A549 (cell line): Measurements from ENCODE around the gene YKT6. TPM values are rescaled to one million over a fixed set of nuclear protein-coding genes. Genes with fewer than 3 reads are reported as not detected.

Source experiments
- ATAC-seq, 2 experiments: fragments of 200-7000 bp in 1 of 2; fragments of >200 bp in 1 of 2; cut with Nextera tagmentation in 1 of 2; cut with Tn5 transposase in 1 of 2; 3 replicates each; pipeline versions ENCODE4 v1.8.0 to v1.9.1; 2018 to 2020; ENCODE audit warnings: mild to moderate bottlenecking in 1 of 2, moderate library complexity in 1 of 2
- CTCF ChIA-PET: fragments of 300-600 bp; sonication (Branson Sonifier 250); formaldehyde crosslinking; extraction: SDS; loops from one replicate; lab custom pipeline; 2021; ENCODE audit warnings: antibody characterized with exemption, inconsistent platforms; lab: Yijun Ruan, JAX
- POLR2A ChIA-PET: fragments of 350-600 bp; formaldehyde crosslinking; extraction: SDS; loops from one replicate; lab custom pipeline; 2021; ENCODE audit warnings: antibody characterized with exemption, inconsistent platforms; lab: Yijun Ruan, JAX
- DNase-seq, 2 experiments: peaks; one replicate each; pipeline versions ENCODE4 v3.0.0 to v3.0.0-alpha.2; 2011 to 2016; ENCODE audit warnings: low read depth in 1 of 2, low spot score in 1 of 2
- FAIRE-seq: peaks from 2 replicates; lab custom pipeline; 2011; peaks lifted over from hg19 to GRCh38; lab: Jason Lieb, UNC
- H3K27ac ChIP-seq, 2 experiments: fragments of >200 bp; sonication (Bioruptor Twin); formaldehyde crosslinking; 3 replicates each; pipeline ENCODE4 v1.5.1; 2016 to 2017
- H3K4me1 ChIP-seq: fragments of >200 bp; sonication (Bioruptor Twin); formaldehyde crosslinking; 3 replicates; pipeline ENCODE4 v1.6.1; 2016
- H3K4me2 ChIP-seq: fragments of >200 bp; sonication (Bioruptor Twin); formaldehyde crosslinking; 3 replicates; pipeline ENCODE4 v1.6.1; 2016
- H3K4me3 ChIP-seq: fragments of >200 bp; sonication (Bioruptor Twin); formaldehyde crosslinking; 3 replicates; pipeline ENCODE4 v1.5.1; 2016
- H3K9me3 ChIP-seq: fragments of >200 bp; sonication (Bioruptor Twin); formaldehyde crosslinking; 3 replicates; pipeline ENCODE4 v1.6.1; 2016
- BHLHE40 ChIP-seq: IDR thresholded peaks from 2 replicates; pipeline ENCODE4 v1.6.1; 2012; ENCODE audit warnings: low read depth, low read length, inconsistent platforms
- CBX2 ChIP-seq: fragments of 200-600 bp; sonication (generic); IDR thresholded peaks from 2 replicates; pipeline ENCODE4 v1.6.1; 2016; ENCODE audit warnings: low read depth, mild to moderate bottlenecking, borderline replicate concordance
- CEBPB ChIP-seq, 2 experiments: fragments of >200 bp in 1 of 2; sonication (Bioruptor Twin) in 1 of 2; formaldehyde crosslinking in 1 of 2; IDR thresholded peaks; 2 replicates each; pipeline ENCODE4 v1.6.1; 2012 to 2016
- CHD2 ChIP-seq: fragments of 150-350 bp; IDR thresholded peaks from 2 replicates; pipeline ENCODE4 v1.6.1; 2014; ENCODE audit warnings: low read length; ENCODE audit not compliant: partially characterized antibody
- EHMT2 ChIP-seq: fragments of 200-600 bp; sonication (generic); IDR thresholded peaks from 2 replicates; pipeline ENCODE4 v1.6.1; 2016; ENCODE audit warnings: antibody characterized with exemption, low read depth, mild to moderate bottlenecking, moderate library complexity
- ELK1 ChIP-seq: fragments of 150-350 bp; IDR thresholded peaks from 2 replicates; pipeline ENCODE4 v1.6.1; 2014; ENCODE audit warnings: low read depth, mild to moderate bottlenecking, low read length
- FOXS1 ChIP-seq: fragments of 250-450 bp; sonication (Bioruptor Pico); IDR thresholded peaks from 2 replicates; pipeline ENCODE4 v1.5.0; 2020; ENCODE audit warnings: mild to moderate bottlenecking, moderate library complexity
- GATA3 ChIP-seq: IDR thresholded peaks from 2 replicates; pipeline ENCODE4 v1.6.1; 2012; ENCODE audit warnings: borderline replicate concordance
- HES2 ChIP-seq: fragments of >200 bp; sonication (Bioruptor Twin); formaldehyde crosslinking; IDR thresholded peaks from 2 replicates; pipeline ENCODE4 v1.6.1; 2016
- JUNB ChIP-seq: fragments of >200 bp; sonication (Bioruptor Twin); formaldehyde crosslinking; IDR thresholded peaks from 2 replicates; pipeline ENCODE4 v1.6.1; 2016
- KDM1A ChIP-seq: fragments of 200-600 bp; sonication (generic); IDR thresholded peaks from 2 replicates; pipeline ENCODE4 v1.6.1; 2016; ENCODE audit warnings: low read depth, mild to moderate bottlenecking
- PBX3 ChIP-seq: IDR thresholded peaks from 2 replicates; pipeline ENCODE4 v1.6.1; 2012
- POLR2A ChIP-seq: IDR thresholded peaks from 2 replicates; pipeline ENCODE4 v1.6.1; 2012; ENCODE audit warnings: mild to moderate bottlenecking, low read length
- RAD21 ChIP-seq, 2 experiments: fragments of >200 bp in 1 of 2; sonication (Bioruptor Twin) in 1 of 2; formaldehyde crosslinking in 1 of 2; IDR thresholded peaks in 1 of 2; conservative IDR thresholded peaks in 1 of 2; 2 replicates in 1 of 2; 3 replicates in 1 of 2; pipeline ENCODE4 v1.6.1; 2012 to 2018; ENCODE audit warnings: inconsistent platforms in 1 of 2
- RARB ChIP-seq: fragments of 250-450 bp; sonication (Bioruptor Pico); IDR thresholded peaks from 2 replicates; pipeline ENCODE4 v1.8.0; 2021; ENCODE audit warnings: mild to moderate bottlenecking, moderate library complexity
- USF2 ChIP-seq: fragments of 450-650 bp; IDR thresholded peaks from 2 replicates; pipeline ENCODE4 v1.6.1; 2014; ENCODE audit warnings: antibody characterized with exemption
- WGBS: methylation state at CpG from one replicate; pipeline ENCODE4 v1.1.6; 2017; ENCODE audit errors: missing lambda C conversion rate; 5-methylcytosine and 5-hydroxymethylcytosine counted together
- polyA plus RNA-seq, 4 experiments: library from polyadenylated mRNA; depleted of rRNA in 3 of 4; stranded (reverse); fragments of >200 nt; fragmentation: RNase III in 1 of 4; extraction: RNeasy Plus Mini Kit Qiagen cat#74134 plus additional on column Dnase treatment in 1 of 4; gene quantifications; 2 replicates in 3 of 4; 3 replicates in 1 of 4; pipeline ENCODE4 v1.2.3, GENCODE V29; 2011 to 2017

The YKT6 gene
- polyA plus RNA-seq, 2 of the 4 experiments (the other 2 are of a cell fraction) = 113 to 130 TPM

GRCh38 chr7:44220046-44220357 is 19.2 kb downstream of the YKT6 start:
- 87% methylated on average over 26 of the region's 26 CpGs for WGBS
- H3K4me3 ChIP-seq = no peak overlapping the region
- no peaks in the 10 kb centered on the region for H3K9me3 ChIP-seq
- H3K27ac ChIP-seq = no peak overlapping the region
- no peak overlapping the region for H3K4me2 ChIP-seq
- POLR2A ChIA-PET = no interaction called here
- CTCF ChIA-PET = interaction anchor here (2.0 kb wide), 1 partner anchor 21 kb away, joined by 12 read pairs; no protein-coding TSS in a partner anchor
- TF ChIP-seq PBX3 = no peak
- TF ChIP-seq, all 56 proteins: peak for 0
- H3K4me1 ChIP-seq = no peaks in the 10 kb centered on the region
- no peak for FAIRE-seq
- DNase-seq = no peak
- no peak for ATAC-seq

GRCh38 chr7:44220358-44221112 is 19.8 kb downstream of the YKT6 start:
- Histone ChIP-seq H3K9me3 (no peaks in the 10 kb centered on the region), H3K4me2 (no peak overlapping the region), H3K4me3 (no peak overlapping the region), H3K27ac (no peak overlapping the region), H3K4me1 (no peaks in the 10 kb centered on the region)
- DNase-seq (no peak), FAIRE-seq (no peak), ATAC-seq (no peak)
- TF ChIP-seq BHLHE40 (no peak), EHMT2 (no peak), PBX3 (no peak), GATA3 (no peak), USF2 (no peak), KDM1A (no peak)
- POLR2A ChIA-PET = no interaction called here
- 76% methylated on average over 22 of the region's 24 CpGs for WGBS
- CTCF ChIA-PET = interaction anchor here (0.9 to 1.2 kb wide), 3 partner anchors 10 to 24 kb away, joined by 3 read pairs; no protein-coding TSS in a partner anchor

- FAIRE-seq = no peak
- Histone ChIP-seq H3K4me1 (no peaks in the 10 kb centered on the region), H3K9me3 (no peaks in the 10 kb centered on the region), H3K4me2 (no peak overlapping the region), H3K27ac (no peak overlapping the region), H3K4me3 (no peak overlapping the region)
- ChIA-PET CTCF (interaction anchor here (0.9 to 1.6 kb wide), 4 partner anchors 10 to 256 kb away, joined by 3 read pairs; no protein-coding TSS in a partner anchor), POLR2A (no interaction called here)
- WGBS = 74% methylated on average over 17 of the region's 30 CpGs
- ATAC-seq = peak in 1 of 2 experiments; percentile 30; a peak in 2 of 6 replicates
- DNase-seq = no peak
- no peak for TF ChIP-seq JUNB
- no peak for TF ChIP-seq ELK1
- no peak for TF ChIP-seq POLR2A
- no peak for TF ChIP-seq CEBPB (IDR thresholded peaks at IDR 0.05)
- TF ChIP-seq RARB (CRISPR knock-in tag) = no peak
- TF ChIP-seq CBX2 = no peak
- TF ChIP-seq RAD21 (conservative IDR thresholded peaks at IDR 0.05 in 1 of 2, IDR thresholded peaks at IDR 0.05 in 1 of 2) = no peak
- no peak for TF ChIP-seq EHMT2
- no peak for TF ChIP-seq CHD2
- no peak for TF ChIP-seq FOXS1 (CRISPR knock-in tag)
- TF ChIP-seq HES2 = no peak
Observed at GRCh38 chr7:44221231-44221791, 20.5 kb downstream of the YKT6 start.
